HS-5 (cell line): ENCODE measurements around the gene SYT9.

ENCODE experiments used
- DNase-seq: peaks from one replicate; pipeline ENCODE4 v3.0.0-alpha.2; 2012; ENCODE audit warnings: low read depth

SYT9 gene, protein sequence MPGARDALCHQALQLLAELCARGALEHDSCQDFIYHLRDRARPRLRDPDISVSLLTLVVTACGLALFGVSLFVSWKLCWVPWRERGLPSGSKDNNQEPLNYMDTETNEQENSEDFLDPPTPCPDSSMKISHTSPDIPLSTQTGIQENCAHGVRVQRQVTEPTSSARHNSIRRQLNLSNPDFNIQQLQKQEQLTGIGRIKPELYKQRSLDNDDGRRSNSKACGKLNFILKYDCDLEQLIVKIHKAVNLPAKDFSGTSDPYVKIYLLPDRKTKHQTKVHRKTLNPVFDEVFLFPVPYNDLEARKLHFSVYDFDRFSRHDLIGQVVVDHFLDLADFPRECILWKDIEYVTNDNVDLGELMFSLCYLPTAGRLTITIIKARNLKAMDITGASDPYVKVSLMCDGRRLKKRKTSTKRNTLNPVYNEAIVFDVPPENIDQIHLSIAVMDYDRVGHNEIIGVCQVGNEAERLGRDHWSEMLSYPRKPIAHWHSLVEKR

DNA sequence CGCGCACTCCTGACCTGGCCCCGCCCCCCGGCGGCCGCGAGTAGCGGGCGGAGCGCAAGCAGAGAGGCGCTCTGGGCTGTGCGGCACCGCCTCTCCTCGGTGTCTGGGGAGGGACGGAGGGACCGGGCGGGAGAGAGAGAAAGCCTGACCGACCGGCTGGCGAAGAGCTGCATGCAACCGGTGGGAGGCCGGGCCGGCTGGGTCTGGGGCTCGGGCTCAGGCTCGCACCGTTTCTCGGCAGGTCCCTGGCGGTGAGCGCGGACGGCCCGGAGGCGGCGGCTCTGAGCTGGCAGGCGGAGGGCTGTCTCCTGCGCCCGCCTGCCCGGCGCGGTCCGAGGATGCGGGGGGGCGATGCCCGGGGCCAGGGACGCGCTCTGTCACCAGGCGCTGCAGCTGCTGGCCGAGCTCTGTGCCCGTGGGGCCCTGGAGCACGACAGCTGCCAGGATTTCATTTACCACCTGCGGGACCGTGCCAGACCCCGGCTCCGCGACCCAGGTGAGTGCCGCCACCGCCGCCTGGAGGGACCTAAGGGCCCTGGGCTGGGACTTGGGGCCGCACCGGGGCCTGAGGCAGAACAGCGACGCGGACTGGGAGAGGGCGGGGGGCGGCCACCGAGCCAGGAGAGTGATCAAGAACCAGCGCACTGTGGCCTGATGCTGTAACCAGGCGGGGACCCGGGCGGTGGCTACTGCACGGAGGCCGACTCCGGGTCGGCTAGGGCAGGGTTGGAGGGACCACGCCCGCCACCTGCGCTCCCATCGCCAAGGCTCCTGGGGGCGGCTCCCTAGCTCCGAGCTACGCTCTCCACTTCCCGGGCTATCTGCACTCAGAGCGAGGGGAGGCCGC is at the start of gene SYT9:
TSS of gene SYT9 (plus strand) at position 69 of the 847 bp plus-strand sequence. CDS start at position 352, 283 bp downstream.
- no peak for DNase-seq

DNA sequence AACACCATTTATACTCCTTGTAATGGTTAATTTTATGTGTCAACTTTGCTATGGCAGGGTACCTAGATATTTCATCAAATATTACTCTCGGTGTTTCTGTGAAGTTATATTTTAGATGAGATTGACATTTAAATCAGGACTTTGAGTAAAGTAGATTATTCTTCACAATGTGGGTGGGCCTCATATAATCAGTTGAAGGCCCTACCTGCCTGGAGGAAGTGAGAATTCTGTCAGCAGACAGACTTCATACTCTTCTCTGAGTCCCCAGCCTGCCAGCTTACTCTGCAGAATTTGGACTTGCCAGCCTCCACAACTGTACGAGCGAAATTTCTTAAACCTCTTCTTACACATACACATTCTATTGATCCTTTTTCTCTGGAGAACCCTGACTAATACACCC is 49.3 kb upstream of the SYT9 start:
- DNase-seq, result no peak

DNA sequence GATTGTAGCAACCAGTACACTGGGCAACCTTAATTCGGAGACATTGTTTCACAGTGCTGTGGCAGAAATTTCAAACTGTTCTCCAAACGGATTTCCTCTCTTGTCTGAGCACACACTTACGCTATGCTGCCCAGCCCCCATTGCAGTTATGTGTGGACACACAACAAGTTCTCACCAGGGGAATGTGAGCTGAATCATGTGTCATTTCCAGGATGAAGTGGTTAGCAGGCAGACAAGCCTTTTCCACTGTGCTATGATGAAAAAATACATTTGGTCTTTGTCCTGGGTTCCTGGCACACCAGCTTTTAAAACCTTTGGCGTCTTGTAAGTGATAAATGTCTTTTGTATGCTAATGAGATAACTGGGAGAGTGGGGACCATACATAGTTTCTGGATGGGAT is 46.9 kb upstream of the SYT9 start:
- peak; percentile 19 for DNase-seq

DNA sequence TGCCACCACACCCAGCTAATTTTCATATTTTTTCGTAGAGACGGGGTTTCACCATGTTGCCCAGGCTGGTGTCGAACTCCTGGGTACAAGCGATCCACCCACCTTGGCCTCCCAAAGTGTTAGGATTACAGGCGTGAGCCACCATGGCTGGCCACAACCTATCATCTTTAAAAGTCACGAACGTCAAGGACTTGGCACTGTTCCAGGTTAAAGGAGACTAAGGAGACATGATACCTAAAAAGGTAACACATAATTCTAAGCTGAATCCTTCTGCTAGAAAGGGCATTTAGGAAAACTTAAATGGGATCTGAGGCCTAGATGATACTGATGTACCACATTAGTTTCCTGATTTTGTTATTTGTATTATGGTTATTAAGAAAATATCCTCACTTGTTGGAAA is 43.3 kb upstream of the SYT9 start:
- DNase-seq, result no peak

DNA sequence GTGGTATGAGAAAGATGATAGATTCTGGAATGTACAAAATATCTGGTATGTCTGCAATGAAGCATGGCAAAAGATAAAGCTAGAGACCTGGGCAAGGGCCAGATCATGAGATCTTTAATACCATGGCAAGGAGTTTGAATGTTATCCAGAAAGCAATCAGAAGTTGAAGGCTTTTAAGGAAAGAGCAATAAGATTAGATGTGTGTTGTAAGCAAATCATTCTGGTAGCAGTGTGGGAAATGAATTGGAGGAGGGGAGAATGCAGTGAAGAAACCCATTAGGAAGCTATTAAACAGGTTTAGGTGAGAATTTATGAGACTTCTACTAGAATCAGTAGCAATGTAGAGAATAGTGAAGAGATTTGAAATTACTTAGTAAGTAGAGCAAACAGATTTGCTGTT is 32.2 kb upstream of the SYT9 start:
- DNase-seq, result no peak

DNA sequence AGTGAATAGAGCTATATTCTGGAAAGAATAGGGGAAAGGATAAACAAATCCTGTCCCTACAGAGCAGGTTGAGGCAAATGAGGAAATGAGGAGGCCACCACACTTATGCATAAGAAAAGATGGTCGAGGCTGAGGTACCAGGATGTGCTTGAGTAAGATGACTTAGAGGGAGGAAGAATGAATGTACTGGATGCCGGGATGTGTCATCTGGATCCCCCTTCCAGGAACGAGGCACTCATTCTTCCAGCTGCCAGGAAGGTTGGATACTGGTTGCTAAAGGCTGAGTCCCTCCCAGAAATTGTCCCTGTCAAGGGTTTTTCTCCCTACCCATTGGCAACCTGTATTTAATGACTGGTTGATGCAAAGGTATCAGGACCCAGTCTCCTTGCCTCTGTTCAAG is 31.1 kb upstream of the SYT9 start:
- no peak for DNase-seq

DNA sequence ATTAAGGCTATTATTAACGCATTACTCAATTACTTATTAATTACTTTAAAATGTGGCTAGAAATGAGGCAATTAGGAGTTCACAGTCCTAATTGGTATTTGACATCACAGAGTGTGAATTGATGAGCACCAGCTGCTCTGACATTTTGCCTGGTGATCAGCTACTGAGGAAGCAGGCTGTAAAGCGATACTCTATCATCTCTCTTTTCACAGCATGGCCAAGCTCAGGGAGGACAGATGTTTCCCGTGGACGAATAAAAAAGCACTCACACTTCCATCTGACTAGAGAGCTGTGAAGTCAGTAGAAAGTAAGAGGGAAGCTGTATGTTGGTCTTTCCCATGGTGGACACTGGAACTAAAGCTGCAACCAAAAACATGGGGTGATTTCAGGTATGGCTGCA is 29.1 kb upstream of the SYT9 start:
- DNase-seq, result no peak

DNA sequence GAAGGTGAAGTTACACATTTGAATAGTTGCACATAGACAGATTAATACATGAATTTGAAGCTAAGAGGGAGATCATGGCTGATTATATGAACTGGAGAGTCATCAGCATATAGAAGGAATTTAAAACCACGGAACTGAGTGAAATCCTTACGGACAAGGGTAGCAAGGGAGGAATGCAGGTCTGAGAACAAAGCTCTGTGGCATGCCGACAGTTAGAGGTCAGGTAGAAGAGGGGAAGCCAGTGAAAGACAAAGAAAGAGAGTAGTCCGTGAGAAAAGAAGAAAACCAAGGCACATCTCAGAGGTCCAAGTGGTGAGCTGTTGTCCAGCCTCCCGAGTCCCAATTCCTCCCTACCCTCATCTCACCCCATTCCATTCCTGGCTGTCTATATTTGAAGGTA is 11.8 kb upstream of the SYT9 start:
- DNase-seq, result no peak

DNA sequence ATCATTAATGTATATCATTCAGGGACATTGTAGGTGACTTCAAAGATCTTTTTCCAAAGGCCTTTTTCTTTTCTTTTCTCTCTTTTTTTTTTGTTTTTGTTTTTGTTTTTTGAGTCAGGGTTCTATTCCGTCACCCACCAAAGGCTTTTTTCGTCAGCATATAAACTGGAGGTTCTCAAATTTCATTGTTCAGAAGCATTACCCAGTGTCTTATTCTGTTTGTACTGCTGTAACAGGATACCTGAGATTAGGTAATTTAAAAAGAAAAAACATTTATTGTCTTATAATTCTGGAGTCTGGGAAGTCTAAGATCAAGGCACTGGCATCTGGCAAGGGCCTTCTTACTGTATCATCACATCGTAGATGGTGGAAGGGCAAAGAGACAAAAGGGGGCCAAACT is 6.4 kb upstream of the SYT9 start:
- DNase-seq, result no peak

DNA sequence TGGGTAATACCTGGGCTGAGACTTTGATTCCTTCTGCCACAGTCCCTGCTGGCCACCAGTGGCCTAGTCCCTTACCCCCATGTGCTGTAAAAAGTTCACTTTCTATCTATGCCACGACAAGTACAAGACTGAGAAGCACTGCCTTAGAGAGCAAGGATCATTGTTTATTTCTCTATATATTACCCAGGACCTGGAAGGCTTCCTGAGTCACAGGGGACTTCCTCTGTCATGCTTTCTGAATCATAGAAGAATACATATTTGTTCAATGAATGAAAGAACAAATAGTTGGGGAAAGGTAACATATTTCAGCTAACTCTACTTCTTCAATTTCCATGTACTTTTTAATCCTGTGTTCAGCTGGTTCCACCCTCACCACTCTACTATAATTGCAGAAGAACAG is 5.5 kb upstream of the SYT9 start:
- peak; percentile 28 for DNase-seq

DNA sequence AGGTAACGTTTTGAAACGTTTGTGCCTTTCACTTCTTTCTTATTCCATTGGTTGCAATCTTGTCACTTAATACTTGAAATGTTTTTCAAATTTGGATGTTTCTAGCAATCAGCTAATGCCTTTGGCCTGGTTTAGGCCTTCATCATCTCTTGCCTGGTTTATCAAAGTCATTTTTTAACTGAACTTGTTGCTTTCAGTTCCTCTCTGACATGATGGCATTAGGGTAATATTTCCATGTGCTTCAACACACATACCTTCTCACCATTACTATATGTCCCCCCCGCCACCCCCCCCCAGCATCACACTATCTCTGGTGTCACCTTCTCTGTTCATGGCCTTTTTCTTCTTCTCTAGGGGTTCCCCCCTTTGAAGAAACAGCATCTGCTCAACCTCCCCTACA is 1.5 kb upstream of the SYT9 start:
- DNase-seq, result no peak

DNA sequence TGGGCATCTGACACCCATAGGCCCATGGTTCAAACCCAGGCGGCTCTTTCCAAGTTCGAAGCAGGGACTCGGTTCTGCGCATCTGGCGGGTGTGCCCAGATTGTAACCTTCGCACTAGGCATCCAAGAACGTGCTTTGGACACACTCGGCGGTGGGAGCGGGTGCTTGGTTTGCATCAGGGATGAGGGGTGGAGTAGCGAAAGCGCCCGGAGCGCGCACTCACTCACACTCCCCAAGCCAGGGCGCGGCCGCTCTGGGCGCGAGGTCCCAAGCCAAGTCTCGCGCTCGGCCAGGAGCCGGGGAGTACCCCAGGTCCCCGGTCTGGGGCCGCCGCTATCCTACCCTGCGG is 243 bp upstream of the SYT9 start:
- no peak for DNase-seq

DNA sequence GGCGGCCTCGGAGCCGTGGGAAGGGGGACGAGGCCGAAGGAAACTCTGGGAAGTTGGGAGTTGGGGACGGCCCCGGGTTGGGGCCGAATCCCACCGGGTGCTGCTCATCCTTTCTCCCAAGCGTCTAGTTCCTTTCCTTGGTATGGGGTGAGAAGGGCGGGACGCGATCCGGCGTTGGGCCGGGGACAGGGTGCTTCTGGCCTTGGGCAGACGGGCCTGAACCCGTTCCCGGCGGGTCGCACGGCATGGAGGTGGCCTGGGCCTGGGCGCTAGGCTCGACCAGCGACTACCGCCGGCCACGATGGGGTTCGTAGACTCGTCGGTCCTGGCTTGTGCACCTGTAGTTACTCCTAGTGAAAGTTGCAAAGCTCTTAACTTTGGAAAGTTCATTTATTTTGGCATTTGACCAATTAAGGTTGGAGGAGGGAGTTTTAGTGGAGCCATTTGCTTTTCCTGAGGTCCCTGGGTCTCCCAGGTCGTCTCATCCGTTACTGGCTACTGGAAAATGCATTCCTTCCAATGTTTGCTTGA is 1.0 kb downstream of the SYT9 start:
- DNase-seq, result no peak

DNA sequence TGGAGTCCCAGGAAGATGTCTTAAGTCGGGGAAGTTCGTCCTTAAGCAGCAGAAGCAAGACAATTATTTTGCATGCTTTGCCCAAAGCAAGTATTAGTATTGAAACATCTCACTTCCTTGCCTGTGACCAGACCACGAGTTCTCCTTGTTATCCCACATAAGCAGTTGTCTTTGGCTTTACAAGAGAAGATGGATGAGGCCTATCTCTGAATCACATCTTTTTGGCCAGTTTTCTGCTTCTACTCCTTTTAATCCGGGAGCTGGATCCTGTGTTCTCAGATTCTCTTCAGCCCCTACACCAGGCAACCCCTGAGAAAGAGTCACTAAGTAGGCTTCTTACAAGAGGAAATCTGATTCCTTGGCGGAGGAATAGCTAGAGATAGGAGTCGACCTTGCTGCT is 2.1 kb downstream of the SYT9 start:
- DNase-seq, result no peak

DNA sequence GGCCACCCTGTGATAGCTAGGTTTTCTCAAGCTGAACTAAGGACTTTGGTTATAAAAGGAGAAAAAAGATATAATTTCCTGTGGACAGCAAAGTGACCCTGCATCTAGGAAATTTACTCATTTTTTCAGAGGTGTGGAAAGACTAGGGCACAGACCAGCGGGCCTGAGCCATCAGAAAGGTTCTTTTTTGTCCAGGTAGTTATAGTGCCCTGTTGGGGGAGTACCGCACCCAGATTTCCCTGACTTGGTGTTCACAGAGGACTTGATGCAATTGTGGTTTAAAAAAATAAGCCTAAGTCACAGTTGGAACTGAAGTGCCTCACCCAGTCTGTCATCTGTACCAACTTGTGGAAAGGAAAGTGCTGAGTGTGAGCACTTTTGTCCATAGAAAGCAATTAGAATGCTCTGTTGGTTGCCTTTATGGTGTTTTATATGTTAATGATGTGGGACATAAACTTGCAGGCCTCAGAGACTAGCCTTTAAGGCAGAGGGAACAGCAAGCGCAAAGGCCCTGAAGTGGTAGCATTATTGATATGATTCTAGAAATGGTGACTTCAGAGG is 3.1 kb downstream of the SYT9 start:
- DNase-seq, result no peak

DNA sequence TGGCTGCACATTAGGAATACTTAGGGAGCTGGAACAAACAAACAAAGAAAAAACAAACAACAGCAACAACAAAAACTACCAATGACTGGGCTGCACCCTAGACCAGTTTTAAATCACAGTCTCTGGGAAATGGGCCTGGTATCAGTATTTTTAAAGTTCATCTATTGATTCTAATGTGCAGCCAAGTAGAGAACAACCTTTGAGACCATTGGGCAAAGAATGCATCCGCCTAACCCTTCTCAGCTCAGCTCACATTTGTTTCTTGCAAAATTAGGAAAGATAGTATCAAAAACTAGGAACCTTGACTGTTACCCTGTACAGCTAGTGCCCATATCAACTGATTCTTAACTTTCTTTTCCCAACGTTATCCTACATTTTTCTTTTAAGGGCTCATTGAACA is 5.2 kb downstream of the SYT9 start:
- no peak for DNase-seq

DNA sequence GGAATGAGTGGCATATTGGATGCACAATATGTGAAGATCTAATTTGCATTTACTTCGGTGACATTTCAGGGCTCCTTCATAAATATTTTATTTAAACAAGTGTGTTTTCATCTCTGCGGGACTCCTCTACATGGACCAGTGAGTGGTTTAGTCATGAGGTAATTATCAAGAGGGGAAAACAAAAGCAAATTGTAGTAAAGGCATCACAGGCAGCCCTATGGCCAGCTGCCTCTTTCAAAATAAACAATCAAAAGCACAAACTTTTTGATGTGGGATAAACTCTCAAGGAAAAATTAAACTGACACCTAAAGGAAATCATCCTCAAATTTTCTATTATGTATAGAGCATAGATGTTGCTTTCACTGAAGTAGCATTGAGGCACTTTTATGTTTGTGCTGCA is 6.0 kb downstream of the SYT9 start:
- DNase-seq, result no peak

DNA sequence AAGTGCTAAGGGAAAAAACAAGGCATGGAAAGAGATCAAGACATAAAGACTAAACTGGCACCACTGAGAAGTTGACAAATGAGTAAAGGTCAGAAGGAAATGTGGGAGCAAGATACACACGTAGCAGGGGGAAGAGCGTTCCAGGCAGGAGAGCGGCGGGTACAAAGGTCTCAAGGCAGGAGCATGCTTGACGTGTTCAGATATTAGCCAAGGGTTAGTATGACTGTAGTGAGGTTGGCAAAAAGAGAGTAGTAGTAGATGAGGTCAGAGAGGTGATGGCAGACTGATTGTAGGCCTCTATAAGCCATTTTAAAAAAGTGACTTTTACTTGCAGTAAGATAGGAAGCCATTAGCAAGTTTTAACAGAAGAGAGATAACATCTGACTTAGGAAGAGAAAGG is 9.9 kb downstream of the SYT9 start:
- no peak for DNase-seq

DNA sequence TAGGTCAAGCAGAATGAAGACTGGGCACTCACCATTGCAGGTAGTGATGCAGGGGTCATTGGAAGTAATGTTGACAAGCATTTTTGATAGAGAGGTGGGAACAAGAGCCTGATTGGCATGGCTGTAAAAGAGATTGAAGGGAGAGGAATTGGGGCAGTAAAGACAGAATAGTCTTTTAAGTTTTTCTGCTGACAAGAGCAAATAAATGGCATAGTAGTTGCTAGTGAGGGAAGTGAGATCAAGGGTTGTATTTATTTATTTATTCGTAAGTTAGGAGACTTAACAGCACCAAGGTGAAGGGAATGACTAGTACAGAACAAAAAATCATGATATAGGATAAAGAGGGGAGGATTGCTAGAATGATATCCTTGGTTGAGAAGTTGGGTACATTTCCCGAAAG is 11.0 kb downstream of the SYT9 start:
- no peak for DNase-seq

DNA sequence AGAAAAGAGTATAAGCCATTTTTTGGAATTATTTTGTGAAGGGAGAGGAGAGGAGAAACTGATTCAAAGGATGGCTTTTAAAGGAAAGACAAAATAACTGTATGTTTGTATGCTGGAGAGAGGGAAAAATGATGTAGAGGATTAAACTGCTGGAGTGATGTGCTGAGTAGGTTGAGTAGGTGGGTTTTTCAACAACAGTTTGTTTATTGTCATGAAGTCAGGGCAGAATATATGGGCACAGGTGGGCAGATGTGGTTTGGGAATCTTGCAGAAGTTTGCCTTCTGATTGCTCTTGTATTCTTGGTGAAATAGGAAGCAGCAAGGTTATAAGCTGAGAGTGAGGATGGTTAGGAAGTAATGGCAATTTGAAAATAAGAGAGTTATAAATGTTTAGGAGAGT is 12.1 kb downstream of the SYT9 start:
- no peak for DNase-seq

DNA sequence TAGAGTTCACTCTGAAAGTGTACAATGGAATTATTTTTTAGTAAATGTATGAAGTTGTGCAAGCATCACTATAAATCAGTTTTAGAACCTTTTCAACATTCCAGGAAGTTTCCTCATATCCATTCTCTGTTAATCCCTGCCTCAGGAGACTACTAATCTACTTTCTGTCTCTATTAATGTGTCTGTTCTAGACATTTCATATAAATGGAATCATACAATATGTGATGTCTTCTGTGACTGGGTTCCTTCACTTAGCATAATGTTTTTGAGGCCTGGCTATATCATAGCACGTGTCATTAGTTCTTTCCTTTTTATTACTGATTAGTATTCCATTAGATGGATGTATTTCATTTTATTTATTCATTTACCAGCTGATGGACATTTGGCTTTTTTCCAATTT is 17.1 kb downstream of the SYT9 start:
- DNase-seq, result no peak

DNA sequence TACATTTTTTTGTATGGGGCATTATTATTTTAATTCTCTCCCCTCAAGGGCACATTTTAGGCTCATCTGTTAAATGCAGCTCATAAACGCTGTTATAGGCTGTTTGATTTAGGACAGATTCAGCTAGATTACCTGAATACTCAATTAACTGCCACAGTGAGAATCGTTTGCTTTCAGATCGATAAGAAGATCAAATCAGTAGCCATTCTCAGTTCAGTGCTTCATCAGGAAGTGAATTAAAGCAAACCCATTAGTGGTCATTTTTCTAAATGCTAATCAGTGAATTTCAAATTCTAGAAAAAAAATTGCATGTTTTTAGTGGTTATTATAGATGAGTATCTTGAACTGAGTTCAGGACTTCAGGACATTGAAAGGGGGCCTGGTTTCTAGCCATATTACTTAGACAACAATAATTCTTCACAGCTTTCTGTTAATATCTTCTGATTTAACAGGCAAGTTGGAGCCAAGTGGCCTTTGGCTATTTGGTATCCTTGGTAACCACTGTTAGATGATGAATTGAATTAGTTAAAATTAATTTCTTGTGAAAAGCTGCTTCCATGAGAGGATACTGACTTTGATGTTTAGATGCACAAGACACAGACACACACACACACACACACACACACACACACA is 18.6 kb downstream of the SYT9 start:
- no peak for DNase-seq
